GM12878 (cell line): ENCODE data around the gene TEX44. TPM values are rescaled to one million over a fixed set of nuclear protein-coding genes. Genes with fewer than 3 reads are reported as not detected.

Experiments used
- BHLHE40 ChIP-seq, 2 experiments: fragments of 450-650 bp in 1 of 2; IDR thresholded peaks; 2 replicates each; pipeline ENCODE4 v1.6.1; 2011 to 2017; ENCODE audit warnings: low read depth in 2 of 2, borderline replicate concordance in 1 of 2, improper control_type of control experiment in 1 of 2, low read length in 1 of 2, mild to moderate bottlenecking in 1 of 2
- BMI1 ChIP-seq: fragments of 450-650 bp; IDR thresholded peaks from 2 replicates; pipeline ENCODE4 v1.6.1; 2016; ENCODE audit warnings: mild to moderate bottlenecking, moderate library complexity, borderline replicate concordance
- BRCA1 ChIP-seq: IDR thresholded peaks from 2 replicates; pipeline ENCODE4 v1.6.1; 2011; ENCODE audit warnings: low read depth, low read length, improper control_type of control experiment
- CREB1 ChIP-seq: IDR thresholded peaks from 2 replicates; pipeline ENCODE4 v1.6.1; 2012; ENCODE audit warnings: low read depth, mild to moderate bottlenecking, inconsistent platforms
- E2F4 ChIP-seq: IDR thresholded peaks from 2 replicates; pipeline ENCODE4 v1.6.1; 2012; ENCODE audit warnings: low read depth, low read length, improper control_type of control experiment
- EED ChIP-seq: sonication (generic); IDR thresholded peaks from 2 replicates; pipeline ENCODE4 v1.6.1; 2016; ENCODE audit warnings: antibody characterized with exemption, low read depth
- EP300 ChIP-seq, 2 experiments: fragments of 150-350 bp in 1 of 2; IDR thresholded peaks; 2 replicates each; pipeline ENCODE4 v1.6.1; 2011 to 2012; ENCODE audit warnings: low read depth in 2 of 2, low read length in 2 of 2, borderline replicate concordance in 1 of 2, improper control_type of control experiment in 1 of 2, inconsistent platforms in 1 of 2; ENCODE audit not compliant: control insufficient read depth in 1 of 2
- IKZF2 ChIP-seq, 2 experiments: fragments of 450-650 bp; IDR thresholded peaks; 2 replicates each; pipeline ENCODE4 v1.6.1; 2017; ENCODE audit warnings: mild to moderate bottlenecking in 2 of 2, moderate library complexity in 2 of 2
- JUNB ChIP-seq: IDR thresholded peaks from 2 replicates; pipeline ENCODE4 v1.6.1; 2016; ENCODE audit warnings: antibody characterized with exemption, mild to moderate bottlenecking
- KLF5 ChIP-seq: fragments of 450-650 bp; IDR thresholded peaks from 2 replicates; pipeline ENCODE4 v1.6.1; 2014; ENCODE audit warnings: mild to moderate bottlenecking; ENCODE audit not compliant: partially characterized antibody
- LARP7 ChIP-seq: fragments of 450-650 bp; IDR thresholded peaks from 2 replicates; pipeline ENCODE4 v1.6.1; 2017; ENCODE audit warnings: mild to moderate bottlenecking
- MEF2B ChIP-seq: fragments of 450-650 bp; IDR thresholded peaks from 2 replicates; pipeline ENCODE4 v1.6.1; 2018; ENCODE audit warnings: mild to moderate bottlenecking, moderate library complexity; ENCODE audit not compliant: partially characterized antibody, poor library complexity, severe bottlenecking
- MTA2 ChIP-seq: fragments of 450-650 bp; IDR thresholded peaks from 2 replicates; pipeline ENCODE4 v1.6.1; 2016; ENCODE audit warnings: low read depth, mild to moderate bottlenecking, moderate library complexity
- NFYA ChIP-seq: IDR thresholded peaks from 2 replicates; pipeline ENCODE4 v1.6.1; 2011; ENCODE audit warnings: low read depth, mild to moderate bottlenecking, low read length, improper control_type of control experiment, borderline replicate concordance
- NKRF ChIP-seq: fragments of 450-650 bp; conservative IDR thresholded peaks from 2 replicates; pipeline ENCODE4 v1.6.1; 2017; ENCODE audit warnings: mild to moderate bottlenecking, moderate library complexity
- POLR2AphosphoS5 ChIP-seq: IDR thresholded peaks from 2 replicates; pipeline ENCODE4 v1.6.1; 2011; ENCODE audit warnings: mild to moderate bottlenecking, low read length, inconsistent platforms
- SIX5 ChIP-seq: IDR thresholded peaks from 2 replicates; pipeline ENCODE4 v1.6.1; 2011; ENCODE audit warnings: mild to moderate bottlenecking, low read depth, low read length, moderate library complexity; ENCODE audit not compliant: severe bottlenecking
- SRF ChIP-seq, 2 experiments: IDR thresholded peaks; 2 replicates each; pipeline ENCODE4 v1.6.1; 2011; ENCODE audit warnings: low read depth in 2 of 2, low read length in 2 of 2, mild to moderate bottlenecking in 1 of 2, moderate library complexity in 1 of 2
- SUPT20H ChIP-seq: IDR thresholded peaks from 2 replicates; pipeline ENCODE4 v1.6.1; 2011; ENCODE audit warnings: low read depth, mild to moderate bottlenecking, low read length, moderate library complexity, borderline replicate concordance; ENCODE audit not compliant: control insufficient read depth
- polyA plus RNA-seq, 11 experiments: library from polyadenylated mRNA; depleted of rRNA in 4 of 11; unstranded in 6 of 11; stranded (reverse) in 5 of 11; fragments of >200 nt; fragmentation: Nextera tagmentation in 4 of 11; fragmentation: Illumina TruSeq in 1 of 11; extraction: Ambion mirVana in 4 of 11; extraction: Trizol in 1 of 11; gene quantifications; 1 replicate in 1 of 11; 2 replicates in 10 of 11; pipeline versions ENCODE4 v1.2.1 to v1.2.3, GENCODE V29; 2011 to 2016; ENCODE audit warnings: inconsistent platforms in 2 of 11, missing spikeins in 2 of 11, low read depth in 1 of 11
- total RNA-seq, 4 experiments: library from RNA; depleted of rRNA in 3 of 4; stranded (reverse); fragments of >200 nt in 3 of 4; fragmentation: Illumina TruSeq in 1 of 4; extraction: Trizol in 1 of 4; gene quantifications; 2 replicates each; pipeline versions ENCODE4 v1.2.1 to v1.2.3, GENCODE V29; 2013 to 2021
- TF ChIP-seq, protein P1 (sequence below): fragments of 450-650 bp; IDR thresholded peaks from 2 replicates; pipeline ENCODE4 v1.6.1; 2016; ENCODE audit warnings: mild to moderate bottlenecking, moderate library complexity, borderline replicate concordance

TEX44 gene
- total and polyA plus RNA-seq, 10 of the 15 experiments (the other 5 are each of a cell fraction or from before 2014, with no cell fraction given) = not detected

DNA sequence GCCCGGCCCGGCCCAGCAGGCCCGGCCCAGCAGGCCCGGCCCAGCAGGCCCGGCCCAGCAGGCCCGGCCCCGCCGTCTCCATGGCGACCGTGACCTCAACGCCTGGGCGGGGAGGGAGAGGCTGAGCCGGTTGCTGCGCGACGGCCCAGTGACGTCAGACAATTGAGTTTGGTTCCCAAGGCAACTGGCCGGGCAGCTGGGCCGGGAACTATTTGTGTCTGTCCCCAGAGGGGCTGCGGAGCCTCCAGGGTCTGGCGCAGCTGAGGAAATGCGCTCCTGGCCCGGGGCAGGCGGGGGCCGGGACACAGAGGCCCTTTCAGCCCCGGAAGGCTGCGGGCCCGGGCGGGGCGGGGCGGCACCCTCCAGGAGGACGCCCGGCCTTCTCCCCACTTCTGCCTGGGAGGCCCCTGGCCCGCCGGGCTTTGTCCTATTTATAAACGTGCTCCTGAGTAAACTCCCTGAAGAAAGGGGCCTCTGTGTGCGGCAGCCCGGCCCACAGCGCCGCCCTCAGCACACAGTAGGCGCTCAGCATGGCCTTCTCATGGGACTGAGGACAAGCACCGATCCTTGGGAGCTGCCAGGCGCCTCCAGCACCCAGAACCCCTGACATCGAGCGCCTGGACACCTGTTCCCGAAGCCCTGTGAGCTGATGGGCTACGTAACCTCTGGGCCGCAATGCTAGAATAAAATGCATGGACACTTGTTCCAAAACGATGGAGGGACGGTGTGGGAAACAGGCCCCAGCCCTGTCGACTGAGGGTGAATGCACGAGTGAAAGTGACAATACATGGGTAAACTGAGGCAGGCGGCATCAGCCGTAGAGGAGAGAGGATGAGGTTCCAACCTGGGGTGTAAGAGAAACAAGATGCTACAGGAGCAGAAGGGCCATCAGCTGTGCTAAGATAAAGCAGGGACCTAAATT lies 12.3 kb downstream of the TEX44 start (continued):
- TF ChIP-seq BHLHE40 (IDR thresholded peaks at IDR 0.05; ENCODE audit: borderline replicate concordance in 1 of 2, low read depth in 2 of 2, low read length in 1 of 2) (peak in 1 of 2 experiments; percentile 68; a peak in 1 of 4 replicates), NFYA (no peak), EED (peak; percentile 45), JUNB (no peak), BRCA1 (no peak), EP300 (IDR thresholded peaks at IDR 0.05; ENCODE audit: borderline replicate concordance in 1 of 2, control insufficient read depth in 1 of 2, low read depth in 2 of 2, low read length in 2 of 2) (peak; percentile 41 to 91; a peak in 3 of 4 replicates), LARP7 (peak; percentile 48; the same call in 1 of the 2 replicates), BMI1 (peak; percentile 99), SUPT20H (no peak), CREB1 (peak; percentile 88), E2F4 (no peak), IKZF2 (IDR thresholded peaks at IDR 0.05) (peak; percentile 74 to 81), SIX5 (peak; percentile 30), POLR2AphosphoS5 (peak; percentile 63; the same call in 1 of the 2 replicates), MEF2B (peak; percentile 97), NKRF (no peak; the same call in none of the 2 replicates), SRF (IDR thresholded peaks at IDR 0.05; ENCODE audit: low read depth in 2 of 2, low read length in 2 of 2) (no peak), KLF5 (peak; percentile 21), MTA2 (no peak)
- TF ChIP-seq, protein P1, sequence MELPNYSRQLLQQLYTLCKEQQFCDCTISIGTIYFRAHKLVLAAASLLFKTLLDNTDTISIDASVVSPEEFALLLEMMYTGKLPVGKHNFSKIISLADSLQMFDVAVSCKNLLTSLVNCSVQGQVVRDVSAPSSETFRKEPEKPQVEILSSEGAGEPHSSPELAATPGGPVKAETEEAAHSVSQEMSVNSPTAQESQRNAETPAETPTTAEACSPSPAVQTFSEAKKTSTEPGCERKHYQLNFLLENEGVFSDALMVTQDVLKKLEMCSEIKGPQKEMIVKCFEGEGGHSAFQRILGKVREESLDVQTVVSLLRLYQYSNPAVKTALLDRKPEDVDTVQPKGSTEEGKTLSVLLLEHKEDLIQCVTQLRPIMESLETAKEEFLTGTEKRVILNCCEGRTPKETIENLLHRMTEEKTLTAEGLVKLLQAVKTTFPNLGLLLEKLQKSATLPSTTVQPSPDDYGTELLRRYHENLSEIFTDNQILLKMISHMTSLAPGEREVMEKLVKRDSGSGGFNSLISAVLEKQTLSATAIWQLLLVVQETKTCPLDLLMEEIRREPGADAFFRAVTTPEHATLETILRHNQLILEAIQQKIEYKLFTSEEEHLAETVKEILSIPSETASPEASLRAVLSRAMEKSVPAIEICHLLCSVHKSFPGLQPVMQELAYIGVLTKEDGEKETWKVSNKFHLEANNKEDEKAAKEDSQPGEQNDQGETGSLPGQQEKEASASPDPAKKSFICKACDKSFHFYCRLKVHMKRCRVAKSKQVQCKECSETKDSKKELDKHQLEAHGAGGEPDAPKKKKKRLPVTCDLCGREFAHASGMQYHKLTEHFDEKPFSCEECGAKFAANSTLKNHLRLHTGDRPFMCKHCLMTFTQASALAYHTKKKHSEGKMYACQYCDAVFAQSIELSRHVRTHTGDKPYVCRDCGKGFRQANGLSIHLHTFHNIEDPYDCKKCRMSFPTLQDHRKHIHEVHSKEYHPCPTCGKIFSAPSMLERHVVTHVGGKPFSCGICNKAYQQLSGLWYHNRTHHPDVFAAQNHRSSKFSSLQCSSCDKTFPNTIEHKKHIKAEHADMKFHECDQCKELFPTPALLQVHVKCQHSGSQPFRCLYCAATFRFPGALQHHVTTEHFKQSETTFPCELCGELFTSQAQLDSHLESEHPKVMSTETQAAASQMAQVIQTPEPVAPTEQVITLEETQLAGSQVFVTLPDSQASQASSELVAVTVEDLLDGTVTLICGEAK = peak; percentile 64; the same call in 1 of the 2 replicates
